PC-3 (cell line): ENCODE measurements around the gene MAGI1.

ENCODE experiments used
- EZH2 ChIP-seq: fragments of 300-600 bp; sonication (generic); IDR thresholded peaks from one replicate; pipeline ENCODE4 v1.6.1; 2017; ENCODE audit warnings: antibody characterized with exemption, mild to moderate bottlenecking, low read length; ENCODE audit not compliant: unreplicated experiment
- EZH2phosphoT487 ChIP-seq: fragments of 300-600 bp; sonication (generic); IDR thresholded peaks from 2 replicates; pipeline ENCODE4 v1.6.1; 2018; ENCODE audit warnings: mild to moderate bottlenecking, antibody characterized with exemption, low read length, borderline replicate concordance
- TF ChIP-seq, protein P1 (sequence below): fragments of 300-600 bp; sonication (generic); conservative IDR thresholded peaks from 2 replicates; pipeline ENCODE4 v1.5.1; 2017; ENCODE audit warnings: antibody characterized with exemption, low read depth, mild to moderate bottlenecking, low read length

DNA sequence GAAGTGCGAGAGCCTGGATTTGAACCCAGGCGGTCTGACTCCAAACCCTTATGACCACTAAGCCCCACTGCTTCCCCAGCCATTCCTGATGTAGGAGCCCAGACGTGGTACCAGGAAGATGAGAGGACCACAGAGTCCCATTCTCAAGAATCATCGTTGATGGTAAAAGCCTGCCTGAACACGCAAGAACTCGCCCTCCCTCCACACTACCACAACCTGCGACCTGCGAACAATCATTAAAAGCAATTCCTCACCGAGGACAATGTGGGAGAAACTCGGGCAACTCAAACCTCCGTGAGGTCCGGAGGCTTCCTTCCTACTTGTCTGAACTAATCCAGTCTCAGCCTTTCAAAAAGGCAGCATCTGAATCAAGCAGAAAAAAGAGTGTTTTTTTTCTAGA is 10.3 kb downstream of the MAGI1 start:
- TF ChIP-seq, protein P1, sequence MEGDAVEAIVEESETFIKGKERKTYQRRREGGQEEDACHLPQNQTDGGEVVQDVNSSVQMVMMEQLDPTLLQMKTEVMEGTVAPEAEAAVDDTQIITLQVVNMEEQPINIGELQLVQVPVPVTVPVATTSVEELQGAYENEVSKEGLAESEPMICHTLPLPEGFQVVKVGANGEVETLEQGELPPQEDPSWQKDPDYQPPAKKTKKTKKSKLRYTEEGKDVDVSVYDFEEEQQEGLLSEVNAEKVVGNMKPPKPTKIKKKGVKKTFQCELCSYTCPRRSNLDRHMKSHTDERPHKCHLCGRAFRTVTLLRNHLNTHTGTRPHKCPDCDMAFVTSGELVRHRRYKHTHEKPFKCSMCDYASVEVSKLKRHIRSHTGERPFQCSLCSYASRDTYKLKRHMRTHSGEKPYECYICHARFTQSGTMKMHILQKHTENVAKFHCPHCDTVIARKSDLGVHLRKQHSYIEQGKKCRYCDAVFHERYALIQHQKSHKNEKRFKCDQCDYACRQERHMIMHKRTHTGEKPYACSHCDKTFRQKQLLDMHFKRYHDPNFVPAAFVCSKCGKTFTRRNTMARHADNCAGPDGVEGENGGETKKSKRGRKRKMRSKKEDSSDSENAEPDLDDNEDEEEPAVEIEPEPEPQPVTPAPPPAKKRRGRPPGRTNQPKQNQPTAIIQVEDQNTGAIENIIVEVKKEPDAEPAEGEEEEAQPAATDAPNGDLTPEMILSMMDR, result no peak
- TF ChIP-seq EZH2phosphoT487 (no peak), EZH2 (no peak)
